ENCODE results near the gene PISD.

- TF ChIP-seq ZNF133 (CRISPR knock-in tag; IDR thresholded peaks at IDR 0.05), result no peak
- no peak for TF ChIP-seq KAT8 (IDR thresholded peaks at IDR 0.05; ENCODE audit: low read depth)
- no peak for TF ChIP-seq CTCF (IDR thresholded peaks at IDR 0.05 in 2 of 3, conservative IDR thresholded peaks at IDR 0.05 in 1 of 3; ENCODE audit: insufficient read depth in 2 of 3, low read depth in 1 of 3, low read length in 3 of 3)
- no peak for TF ChIP-seq KLF1 (tag; IDR thresholded peaks at IDR 0.05)
- no peak for TF ChIP-seq ESRRB (CRISPR knock-in tag; IDR thresholded peaks at IDR 0.05; ENCODE audit: borderline replicate concordance)
- TF ChIP-seq POLR2A (conservative IDR thresholded peaks at IDR 0.05), result no peak
- TF ChIP-seq RAD51 (IDR thresholded peaks at IDR 0.05; ENCODE audit: borderline replicate concordance, low read depth), result no peak
- no peak for TF ChIP-seq ELF1 (tag; IDR thresholded peaks at IDR 0.05)
Observed at GRCh38 chr22:31695423-31695822, 33.4 kb upstream of the PISD start.
